NCI-H146 treated with DMSO at 0.1 percent for 48 hours (cell line): ENCODE measurements around the gene TBC1D21.
"Not testable (repeated sequence)": the region's sequence is repeated elsewhere in the genome, so short reads cannot be mapped to it uniquely, and the experiment has no call there.

ENCODE experiments used
- DNase-seq: peaks from one replicate; lab custom pipeline; 2025; ENCODE audit not compliant: unreplicated experiment; lab: John Stamatoyannopoulos, UW

TBC1D21 gene

GRCh38 chr15:73927476-73928240, 54.3 kb downstream of the TBC1D21 start:
- DNase-seq: peak; percentile 20

- no peak for DNase-seq
Observed at GRCh38 chr15:73928241-73928579, 54.8 kb downstream of the TBC1D21 start.

DNA sequence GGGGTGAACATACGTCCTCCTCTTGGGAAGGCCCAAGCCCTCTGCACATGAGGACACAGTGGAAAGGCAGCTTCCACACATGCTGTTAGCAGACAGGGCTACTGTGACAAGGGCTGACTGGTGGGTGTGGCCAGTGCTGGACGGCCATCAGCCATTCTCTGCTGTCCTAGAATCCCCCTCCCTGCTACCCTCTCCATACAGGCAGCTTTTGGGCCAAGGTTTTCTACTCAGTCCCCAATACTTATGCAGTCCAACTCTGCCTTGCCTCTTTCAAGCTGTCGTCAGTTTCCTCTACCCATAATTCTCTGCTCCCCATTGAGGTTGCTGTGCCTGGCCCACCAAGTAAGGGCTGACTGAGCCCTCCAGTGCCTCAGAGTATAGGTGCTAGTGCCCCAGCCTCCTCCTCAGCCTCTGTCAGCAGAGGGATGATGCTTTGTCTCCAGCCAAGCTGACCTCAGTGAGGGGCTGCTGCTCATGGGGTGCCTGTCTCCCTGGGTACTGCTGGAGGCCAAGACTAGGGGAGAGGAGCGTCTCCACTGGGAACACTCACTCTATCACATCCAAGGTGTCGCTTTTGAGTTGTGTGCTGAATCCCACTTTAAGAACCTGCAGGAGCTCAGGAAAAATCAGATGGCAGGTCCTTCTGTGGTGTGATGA, 55.7 kb downstream of the TBC1D21 start:
- no peak for DNase-seq

GRCh38 chr15:73930371-73930770, 57.0 kb downstream of the TBC1D21 start:
- no peak for DNase-seq

- no peak for DNase-seq
Observed at GRCh38 chr15:73930790-73931281, 57.5 kb downstream of the TBC1D21 start.

DNA sequence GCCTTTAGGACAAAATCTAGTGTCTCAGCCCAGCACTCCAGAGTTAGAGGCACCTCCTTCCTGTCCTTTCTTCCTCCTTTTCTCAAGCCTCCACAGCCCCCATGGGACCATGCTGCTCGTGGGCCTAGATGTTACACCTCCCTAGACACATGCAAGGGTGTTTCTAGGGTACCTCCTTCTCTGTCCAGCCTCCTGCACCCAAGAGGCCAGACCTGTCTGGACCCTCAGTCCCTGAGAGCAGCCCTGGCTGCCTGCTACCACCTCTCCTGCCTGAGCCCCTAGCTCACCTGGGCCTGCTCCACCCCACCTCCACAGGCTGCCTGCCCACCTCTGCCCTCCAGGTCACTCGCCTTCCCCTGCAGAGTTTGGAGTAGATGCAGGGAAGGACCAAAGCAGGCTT, 58.1 kb downstream of the TBC1D21 start:
- no peak for DNase-seq

DNA sequence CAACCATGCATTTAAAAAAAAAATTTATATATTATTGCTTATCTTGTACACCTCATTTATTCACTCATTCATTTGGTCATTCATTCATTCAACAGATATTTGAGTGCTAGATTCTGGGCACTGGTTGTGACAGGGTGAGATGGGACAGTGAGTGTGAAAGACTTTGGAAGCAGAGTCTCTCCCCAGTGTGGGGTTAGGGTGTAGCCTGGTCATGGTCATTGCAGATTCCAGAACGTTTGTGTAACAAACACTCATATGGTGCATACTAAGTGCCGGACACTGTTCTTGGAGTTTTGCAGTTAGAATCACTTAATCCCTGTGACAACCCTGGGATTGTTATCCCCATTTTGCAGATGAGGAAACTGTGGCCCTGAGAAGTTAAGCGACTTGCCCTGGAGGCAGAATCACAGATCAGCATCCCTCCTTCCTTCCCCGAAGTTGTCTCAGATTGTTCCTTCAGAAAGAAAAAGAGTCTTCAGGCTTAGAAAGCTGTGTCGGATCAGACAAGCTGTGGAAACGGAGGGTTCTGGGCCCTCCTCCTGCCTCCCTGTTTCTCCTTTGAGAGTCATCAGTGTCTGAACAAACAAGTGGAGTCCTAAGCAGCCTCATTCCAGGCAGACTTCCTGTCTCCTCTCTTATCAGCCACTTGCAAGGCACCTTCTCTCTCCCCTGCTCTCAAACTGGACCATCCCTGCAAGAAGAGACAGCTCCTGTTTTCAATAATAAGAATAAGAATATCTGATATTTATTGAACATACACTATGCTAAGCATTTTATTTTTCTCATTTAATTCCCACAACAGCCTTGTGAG, 59.2 kb downstream of the TBC1D21 start:
- no peak for DNase-seq

- no peak for DNase-seq
Observed at GRCh38 chr15:73934281-73934680, 60.9 kb downstream of the TBC1D21 start.

DNA sequence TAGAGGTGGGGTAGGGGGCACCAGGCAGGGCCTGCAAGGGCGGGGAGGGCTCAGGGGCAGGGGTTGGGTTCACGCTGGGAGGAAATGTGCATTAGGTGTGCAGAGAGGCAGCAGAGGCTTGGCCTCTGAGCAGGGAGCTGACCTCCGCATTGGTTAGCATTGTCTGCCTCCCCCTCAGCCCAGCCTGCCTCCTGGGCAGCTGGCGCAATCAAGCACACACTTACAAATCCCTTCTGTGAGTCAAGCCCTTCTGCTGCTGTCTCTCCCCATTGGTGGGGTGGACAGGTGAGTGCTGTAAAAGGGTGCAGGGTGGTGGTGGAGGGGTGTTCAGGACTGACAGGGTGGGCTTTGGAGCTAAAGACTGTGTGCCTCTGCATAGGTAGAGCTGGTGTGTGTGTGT, 62.2 kb downstream of the TBC1D21 start:
- DNase-seq: no peak

DNA sequence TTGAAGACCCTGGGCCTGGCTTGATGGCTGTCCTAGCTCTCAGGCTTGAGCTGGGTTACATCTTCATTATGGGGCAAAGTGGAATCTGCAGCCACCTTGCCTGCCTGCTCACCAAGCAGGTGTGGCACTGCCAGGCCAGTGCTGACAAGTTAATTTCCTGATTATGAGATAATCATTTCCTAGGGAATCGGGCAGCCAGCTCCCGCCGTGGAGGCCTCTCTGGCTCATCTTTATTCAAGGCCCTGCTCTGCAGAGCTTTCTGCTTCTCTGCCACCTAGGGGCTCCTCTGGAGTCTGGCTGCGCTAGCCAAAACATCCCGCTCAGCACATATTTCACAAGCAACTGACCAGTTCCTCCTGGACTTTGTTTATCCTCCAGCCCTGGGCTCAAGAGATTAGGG, 62.8 kb downstream of the TBC1D21 start:
- no peak for DNase-seq

DNA sequence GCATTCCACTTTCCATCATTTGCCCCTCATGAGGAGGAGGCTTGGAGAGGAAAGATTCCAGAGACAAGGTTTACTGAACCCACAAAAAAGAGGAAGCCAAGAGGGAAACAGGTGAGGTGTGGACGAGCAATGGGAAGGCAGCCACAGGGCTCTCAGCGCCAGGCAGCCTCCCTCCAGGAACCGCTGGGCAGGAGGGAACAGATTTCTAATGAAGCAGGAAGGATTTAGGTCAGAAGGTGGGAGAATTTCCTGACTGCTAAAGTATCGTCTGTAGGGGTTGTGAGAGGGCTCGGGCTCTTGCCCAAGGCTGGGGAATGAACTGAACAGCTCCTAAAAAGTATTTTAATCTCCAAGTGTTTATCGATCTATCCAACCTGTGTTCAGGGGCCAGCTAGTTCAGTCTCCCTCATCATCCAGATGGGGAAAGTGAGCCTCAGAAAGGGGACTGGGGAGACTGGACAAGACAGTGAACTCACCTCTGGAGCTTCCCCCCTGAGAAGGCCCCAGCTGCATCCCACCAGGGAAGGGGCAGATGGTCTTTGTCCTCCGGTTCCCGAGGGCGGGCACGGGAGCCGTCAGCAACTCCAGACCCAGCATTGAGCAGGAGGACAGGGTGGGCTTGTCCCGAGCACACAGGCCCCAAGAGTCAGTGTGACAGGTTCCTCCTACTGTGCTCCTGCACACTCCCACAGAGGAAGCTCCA, 63.4 kb downstream of the TBC1D21 start:
- no peak for DNase-seq

DNA sequence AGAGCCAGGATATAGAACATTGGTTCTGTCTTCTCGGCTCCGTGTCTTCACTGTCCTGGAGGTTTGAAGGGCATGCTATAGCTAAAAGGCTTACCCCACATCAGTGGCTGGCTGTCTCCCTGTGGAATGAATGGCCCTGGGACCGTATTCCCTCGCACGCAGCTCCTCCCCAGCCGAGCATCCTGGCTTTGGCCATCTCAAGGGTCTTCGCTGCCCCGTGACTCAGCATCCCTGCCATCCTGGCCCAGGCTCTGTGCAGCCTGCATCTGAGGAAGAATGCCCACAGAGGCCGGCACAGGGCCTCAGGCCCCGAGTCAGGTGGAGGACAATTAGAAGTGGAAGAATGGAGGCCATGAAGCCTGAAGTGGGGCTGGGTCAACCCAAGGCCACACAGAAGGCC, 63.9 kb downstream of the TBC1D21 start:
- DNase-seq: no peak

GRCh38 chr15:73937726-73938125, 64.4 kb downstream of the TBC1D21 start:
- DNase-seq: no peak

GRCh38 chr15:73938516-73938915, 65.2 kb downstream of the TBC1D21 start:
- not testable (repeated sequence) for DNase-seq
